A673 (cell line): ENCODE data around the gene CDK5RAP1.

Source experiments
- EZH2 ChIP-seq: fragments of 200-600 bp; sonication (generic); IDR thresholded peaks from 2 replicates; pipeline ENCODE4 v1.6.1; 2017; ENCODE audit warnings: borderline replicate concordance, low read depth, mild to moderate bottlenecking, mixed read lengths, antibody characterized with exemption, low read length; ENCODE audit not compliant: poor library complexity, severe bottlenecking
- TF ChIP-seq, protein P1 (sequence below): fragments of 300-800, 200-600 bp; sonication (generic); conservative IDR thresholded peaks from 2 replicates; pipeline ENCODE4 v1.5.1; 2017; ENCODE audit warnings: low read depth, mild to moderate bottlenecking, antibody characterized with exemption, low read length, moderate library complexity, mixed read lengths

DNA sequence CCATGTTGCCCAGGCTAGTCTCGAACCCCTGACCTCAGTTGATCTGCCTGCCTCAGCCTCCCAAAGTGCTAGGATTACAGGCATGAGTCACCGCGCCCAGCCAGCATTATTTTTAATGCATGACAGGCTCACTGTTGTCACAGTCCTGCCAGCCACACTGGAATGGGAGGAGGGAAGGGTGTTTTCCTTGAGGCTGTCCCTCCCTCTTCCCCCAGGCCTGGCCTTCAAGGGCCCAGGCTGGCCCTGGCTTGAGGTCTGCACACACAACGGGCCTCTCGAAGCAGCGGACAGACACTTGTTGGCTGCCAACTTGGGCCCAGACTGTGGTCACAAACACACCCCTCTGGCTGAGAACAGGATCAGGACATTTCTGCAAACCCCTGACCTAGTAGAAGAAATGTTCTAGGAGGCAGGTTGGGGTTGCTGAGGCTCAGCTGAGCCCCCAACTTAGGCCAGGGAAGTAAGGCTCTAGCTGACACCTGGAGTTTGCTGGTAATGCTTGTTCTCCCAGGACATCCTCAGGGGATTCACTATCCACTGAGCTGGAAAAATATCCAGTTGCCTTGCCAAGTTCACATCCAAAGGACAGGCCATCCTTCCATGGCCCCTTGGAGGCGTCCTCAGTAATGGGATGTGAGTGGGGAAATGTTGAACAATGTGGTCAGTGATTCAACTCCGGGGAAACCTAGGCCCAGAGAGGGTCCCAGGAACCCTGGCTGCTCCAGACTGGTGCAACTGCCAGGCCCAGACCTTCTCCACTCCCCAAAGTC lies 32.3 kb upstream of the CDK5RAP1 start:
- TF ChIP-seq, protein P1, sequence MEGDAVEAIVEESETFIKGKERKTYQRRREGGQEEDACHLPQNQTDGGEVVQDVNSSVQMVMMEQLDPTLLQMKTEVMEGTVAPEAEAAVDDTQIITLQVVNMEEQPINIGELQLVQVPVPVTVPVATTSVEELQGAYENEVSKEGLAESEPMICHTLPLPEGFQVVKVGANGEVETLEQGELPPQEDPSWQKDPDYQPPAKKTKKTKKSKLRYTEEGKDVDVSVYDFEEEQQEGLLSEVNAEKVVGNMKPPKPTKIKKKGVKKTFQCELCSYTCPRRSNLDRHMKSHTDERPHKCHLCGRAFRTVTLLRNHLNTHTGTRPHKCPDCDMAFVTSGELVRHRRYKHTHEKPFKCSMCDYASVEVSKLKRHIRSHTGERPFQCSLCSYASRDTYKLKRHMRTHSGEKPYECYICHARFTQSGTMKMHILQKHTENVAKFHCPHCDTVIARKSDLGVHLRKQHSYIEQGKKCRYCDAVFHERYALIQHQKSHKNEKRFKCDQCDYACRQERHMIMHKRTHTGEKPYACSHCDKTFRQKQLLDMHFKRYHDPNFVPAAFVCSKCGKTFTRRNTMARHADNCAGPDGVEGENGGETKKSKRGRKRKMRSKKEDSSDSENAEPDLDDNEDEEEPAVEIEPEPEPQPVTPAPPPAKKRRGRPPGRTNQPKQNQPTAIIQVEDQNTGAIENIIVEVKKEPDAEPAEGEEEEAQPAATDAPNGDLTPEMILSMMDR, result no peak
- no peak for TF ChIP-seq EZH2
